SK-N-SH treated with all-trans-retinoic acid at 6 μM for 48 hours (cell line): Measurements from ENCODE around the gene SIL1.
A peak's percentile ranks its signal among the peaks of the same experiment; 100 is the strongest.

ENCODE experiments used
- ATAC-seq: fragments of 200-7000 bp; cut with Tn5 transposase; 3 replicates; pipeline ENCODE4 v1.9.1; 2020; ENCODE audit warnings: mild to moderate bottlenecking, moderate library complexity
- ARNTL ChIP-seq: fragments of 450-650 bp; formaldehyde crosslinking; IDR thresholded peaks from 2 replicates; pipeline ENCODE4 v1.5.0; 2020; ENCODE audit warnings: low read depth, mild to moderate bottlenecking, moderate library complexity, borderline replicate concordance
- BACH2 ChIP-seq: fragments of 250-450 bp; sonication (Bioruptor Pico); IDR thresholded peaks from 2 replicates; pipeline ENCODE4 v1.9.0; 2021; ENCODE audit warnings: mild to moderate bottlenecking, borderline replicate concordance
- CREB5 ChIP-seq: fragments of 250-450 bp; sonication (Bioruptor Pico); IDR thresholded peaks from 2 replicates; pipeline ENCODE4 v1.5.1; 2020; ENCODE audit warnings: low read depth, mild to moderate bottlenecking, moderate library complexity
- CSDC2 ChIP-seq: fragments of 250-450 bp; sonication (Bioruptor Pico); IDR thresholded peaks from 2 replicates; pipeline ENCODE4 v1.5.0; 2020; ENCODE audit warnings: mild to moderate bottlenecking, moderate library complexity
- CSRNP3 ChIP-seq: fragments of 250-450 bp; sonication (Bioruptor Pico); IDR thresholded peaks from 2 replicates; pipeline ENCODE4 v1.5.1; 2021; ENCODE audit warnings: mild to moderate bottlenecking, moderate library complexity
- ESRRG ChIP-seq: fragments of 250-450 bp; sonication (Bioruptor Pico); IDR thresholded peaks from 2 replicates; pipeline ENCODE4 v1.6.1; 2021; ENCODE audit warnings: mild to moderate bottlenecking
- ISL1 ChIP-seq: fragments of 250-450 bp; sonication (Bioruptor Pico); IDR thresholded peaks from 2 replicates; pipeline ENCODE4 v2.1.2; 2022; ENCODE audit warnings: mild to moderate bottlenecking, moderate library complexity
- OSR1 ChIP-seq: fragments of 250-450 bp; sonication (Bioruptor Pico); IDR thresholded peaks from 2 replicates; pipeline ENCODE4 v1.8.0; 2022; ENCODE audit warnings: moderate library complexity, mild to moderate bottlenecking, inconsistent platforms
- PATZ1 ChIP-seq: fragments of 250-450 bp; sonication (Bioruptor Pico); IDR thresholded peaks from 2 replicates; pipeline ENCODE4 v1.8.0; 2020; ENCODE audit warnings: mild to moderate bottlenecking, moderate library complexity, borderline replicate concordance
- POU6F1 ChIP-seq: fragments of 250-450 bp; sonication (Bioruptor Pico); IDR thresholded peaks from 2 replicates; pipeline ENCODE4 v1.8.0; 2021; ENCODE audit warnings: low read depth, mild to moderate bottlenecking, moderate library complexity, borderline replicate concordance
- PPARA ChIP-seq: fragments of 250-450 bp; sonication (Bioruptor Pico); IDR thresholded peaks from 2 replicates; pipeline ENCODE4 v1.5.0; 2020; ENCODE audit warnings: mild to moderate bottlenecking, borderline replicate concordance
- RARB ChIP-seq: fragments of 250-450 bp; sonication (Bioruptor Pico); IDR thresholded peaks from 2 replicates; pipeline ENCODE4 v1.8.0; 2021; ENCODE audit warnings: mild to moderate bottlenecking, moderate library complexity
- SNAI2 ChIP-seq: fragments of 250-450 bp; sonication (Bioruptor Pico); IDR thresholded peaks from 2 replicates; pipeline ENCODE4 v1.5.0; 2020; ENCODE audit warnings: mild to moderate bottlenecking, moderate library complexity
- TCF4 ChIP-seq: fragments of 250-450 bp; sonication (Bioruptor Pico); IDR thresholded peaks from 2 replicates; pipeline ENCODE4 v1.8.0; 2021; ENCODE audit warnings: mild to moderate bottlenecking, moderate library complexity, borderline replicate concordance
- TOX ChIP-seq: fragments of 250-450 bp; sonication (Bioruptor Pico); IDR thresholded peaks from 2 replicates; pipeline ENCODE4 v1.8.0; 2021; ENCODE audit warnings: mild to moderate bottlenecking, moderate library complexity, borderline replicate concordance
- TSHZ2 ChIP-seq: fragments of 250-450 bp; sonication (Bioruptor Pico); IDR thresholded peaks from 2 replicates; pipeline ENCODE4 v1.5.0; 2020; ENCODE audit warnings: mild to moderate bottlenecking, moderate library complexity
- ZC3H10 ChIP-seq: fragments of 250-450 bp; sonication (Bioruptor Pico); IDR thresholded peaks from 2 replicates; pipeline ENCODE4 v1.5.1; 2021; ENCODE audit warnings: mild to moderate bottlenecking, moderate library complexity
- ZFP3 ChIP-seq: fragments of 250-450 bp; sonication (Bioruptor Pico); IDR thresholded peaks from 2 replicates; pipeline ENCODE4 v1.5.0; 2020; ENCODE audit warnings: mild to moderate bottlenecking, moderate library complexity
- ZFP30 ChIP-seq: fragments of 450-650 bp; formaldehyde crosslinking; IDR thresholded peaks from 2 replicates; pipeline ENCODE4 v1.5.0; 2022; ENCODE audit warnings: mild to moderate bottlenecking, moderate library complexity
- ZNF565 ChIP-seq: fragments of 450-650 bp; formaldehyde crosslinking; conservative IDR thresholded peaks from 2 replicates; pipeline ENCODE4 v1.5.0; 2020; ENCODE audit warnings: low read depth, mild to moderate bottlenecking, moderate library complexity
- ZNF70 ChIP-seq: fragments of 450-650 bp; formaldehyde crosslinking; IDR thresholded peaks from 2 replicates; pipeline ENCODE4 v1.5.0; 2020; ENCODE audit warnings: mild to moderate bottlenecking, moderate library complexity
- ZNF8 ChIP-seq: fragments of 450-650 bp; formaldehyde crosslinking; IDR thresholded peaks from 2 replicates; pipeline ENCODE4 v1.5.0; 2020; ENCODE audit warnings: mild to moderate bottlenecking, moderate library complexity

SIL1 gene

GRCh38 chr5:139061856-139062255 is 136.3 kb downstream of the SIL1 start (continued):
- TF ChIP-seq ARNTL (CRISPR knock-in tag): no peak
- TF ChIP-seq, all 23 proteins: peak for 0

- ATAC-seq: peak; percentile 81
- TF ChIP-seq ISL1 (CRISPR knock-in tag) (no peak), ZC3H10 (no peak), PPARA (CRISPR knock-in tag) (no peak), ARNTL (CRISPR knock-in tag) (no peak), ZNF70 (CRISPR knock-in tag) (no peak), POU6F1 (CRISPR knock-in tag) (no peak), ZNF565 (CRISPR knock-in tag) (no peak), ZFP3 (CRISPR knock-in tag) (no peak), TCF4 (CRISPR knock-in tag) (no peak), SNAI2 (CRISPR knock-in tag) (no peak), TOX (no peak), ZFP30 (no peak), OSR1 (no peak), ZNF8 (CRISPR knock-in tag) (no peak), TSHZ2 (CRISPR knock-in tag) (no peak), CREB5 (CRISPR knock-in tag) (no peak)
Observed at GRCh38 chr5:139061274-139061673, 136.9 kb downstream of the SIL1 start.

- ATAC-seq: no peak
- TF ChIP-seq TSHZ2 (CRISPR knock-in tag) (no peak), CSRNP3 (no peak), ZNF565 (CRISPR knock-in tag) (no peak), CSDC2 (CRISPR knock-in tag) (no peak), TOX (no peak), PPARA (CRISPR knock-in tag) (no peak), ZNF70 (CRISPR knock-in tag) (no peak), BACH2 (CRISPR knock-in tag) (no peak), PATZ1 (CRISPR knock-in tag) (no peak), ISL1 (CRISPR knock-in tag) (no peak), ARNTL (CRISPR knock-in tag) (no peak), ZNF8 (CRISPR knock-in tag) (no peak), ZFP30 (no peak), ESRRG (CRISPR knock-in tag) (no peak), CREB5 (CRISPR knock-in tag) (no peak), ZFP3 (CRISPR knock-in tag) (no peak), POU6F1 (CRISPR knock-in tag) (no peak), TCF4 (CRISPR knock-in tag) (no peak), RARB (CRISPR knock-in tag) (no peak)
Observed at GRCh38 chr5:139058121-139058520, 140.0 kb downstream of the SIL1 start.
